IMR-90 (cell line): ENCODE results near the gene ATP5ME. TPM values are rescaled to one million over a fixed set of nuclear protein-coding genes. Genes with fewer than 3 reads are reported as not detected.

Experiments
- ATAC-seq: fragments of 200-7000 bp; cut with Tn5 transposase; 2 replicates; pipeline ENCODE4 v1.9.1; 2020; ENCODE audit warnings: low read depth, mild to moderate bottlenecking, moderate library complexity
- BruUV-seq: library from RNA; stranded (reverse); fragments of 400-500 nt; replicated peaks from 2 replicates; lab custom pipeline; 2021; lab: Mats Ljungman, UMichigan
- CTCF ChIA-PET: fragments of 300-600 bp; formaldehyde crosslinking; extraction: SDS; loops from one replicate; lab custom pipeline; 2021; ENCODE audit warnings: antibody characterized with exemption; lab: Yijun Ruan, JAX
- POLR2A ChIA-PET: fragments of 300-600 bp; sonication (Branson Sonifier 250); formaldehyde crosslinking; loops from one replicate; lab custom pipeline; 2022; ENCODE audit warnings: antibody characterized with exemption; ENCODE audit not compliant: unreplicated experiment; lab: Charles Lee
- DNase-seq: peaks from one replicate; pipeline ENCODE4 v3.0.0; 2013
- H2AFZ ChIP-seq: replicated peaks from 2 replicates; pipeline ENCODE3; 2013; ENCODE audit warnings: low read length, mild to moderate bottlenecking; ENCODE audit not compliant: poor library complexity
- H2AK5ac ChIP-seq: 2 replicates; pipeline ENCODE4 v1.6.1; 2013; ENCODE audit warnings: low read depth, low read length, inconsistent platforms
- H2AK9ac ChIP-seq: replicated peaks from 2 replicates; pipeline ENCODE3; 2013; ENCODE audit warnings: mild to moderate bottlenecking, low read depth, low read length, moderate library complexity; ENCODE audit not compliant: poor library complexity
- H2BK120ac ChIP-seq: 2 replicates; pipeline ENCODE4 v1.6.1; 2013; ENCODE audit warnings: low read depth, low read length, inconsistent platforms
- H2BK15ac ChIP-seq: 3 replicates; pipeline ENCODE4 v1.6.1; 2013; ENCODE audit warnings: low read depth, low read length, inconsistent platforms
- H2BK20ac ChIP-seq: 2 replicates; pipeline ENCODE4 v1.6.1; 2013; ENCODE audit warnings: low read depth, mild to moderate bottlenecking, inconsistent platforms, low read length, moderate library complexity
- H2BK5ac ChIP-seq: 2 replicates; pipeline ENCODE4 v1.6.1; 2013; ENCODE audit warnings: mild to moderate bottlenecking, low read depth, low read length, inconsistent platforms; ENCODE audit not compliant: poor library complexity, severe bottlenecking
- H3K14ac ChIP-seq: replicated peaks from 2 replicates; pipeline ENCODE4 v1.6.1; 2013; ENCODE audit warnings: low read depth, low read length, inconsistent platforms
- H3K18ac ChIP-seq: 2 replicates; pipeline ENCODE4 v1.6.1; 2013; ENCODE audit warnings: low read depth, low read length, control low read depth
- H3K23ac ChIP-seq: 2 replicates; pipeline ENCODE4 v1.6.1; 2013; ENCODE audit warnings: low read depth, low read length, inconsistent platforms
- H3K27ac ChIP-seq: 2 replicates; pipeline ENCODE4 v1.5.1; 2013; ENCODE audit warnings: mild to moderate bottlenecking, control low read depth, low read length; ENCODE audit not compliant: insufficient read depth
- H3K27me3 ChIP-seq: 2 replicates; pipeline ENCODE4 v1.6.1; 2013; ENCODE audit warnings: low read length; ENCODE audit not compliant: control insufficient read depth, insufficient read depth
- H3K36me3 ChIP-seq: 2 replicates; pipeline ENCODE4 v1.6.1; 2013; ENCODE audit warnings: low read length, mixed read lengths; ENCODE audit not compliant: control insufficient read depth, insufficient read depth
- H3K4ac ChIP-seq: 2 replicates; pipeline ENCODE4 v1.6.1; 2013; ENCODE audit warnings: low read depth, low read length, inconsistent platforms
- H3K4me1 ChIP-seq: 2 replicates; pipeline ENCODE4 v1.6.1; 2013; ENCODE audit warnings: low read length, mixed read lengths; ENCODE audit not compliant: control insufficient read depth, insufficient read depth
- H3K4me2 ChIP-seq: 2 replicates; pipeline ENCODE4 v1.6.1; 2013; ENCODE audit warnings: low read depth, mild to moderate bottlenecking, control low read depth, low read length, moderate library complexity
- H3K4me3 ChIP-seq: 2 replicates; pipeline ENCODE4 v1.5.1; 2013; ENCODE audit warnings: low read depth, mild to moderate bottlenecking, control low read depth, low read length, moderate library complexity; ENCODE audit not compliant: insufficient read depth
- H3K56ac ChIP-seq: 2 replicates; pipeline ENCODE4 v1.6.1; 2013; ENCODE audit warnings: low read length, inconsistent platforms; ENCODE audit not compliant: insufficient read depth; ENCODE audit errors: extremely low read depth
- H3K79me1 ChIP-seq, 2 experiments: 2 replicates each; pipeline ENCODE4 v1.6.1; 2013; ENCODE audit warnings: low read length in 2 of 2, inconsistent platforms in 1 of 2, low read depth in 1 of 2
- H3K9ac ChIP-seq: 2 replicates; pipeline ENCODE4 v1.6.1; 2013; ENCODE audit warnings: low read depth, low read length, control low read depth
- H3K9me1 ChIP-seq: 2 replicates; pipeline ENCODE4 v1.6.1; 2013; ENCODE audit warnings: low read length, inconsistent platforms; ENCODE audit not compliant: insufficient read depth
- H3K9me3 ChIP-seq: 2 replicates; pipeline ENCODE4 v1.6.1; 2013; ENCODE audit warnings: low read length; ENCODE audit not compliant: control insufficient read depth, insufficient read depth
- H4K20me1 ChIP-seq: 2 replicates; pipeline ENCODE4 v1.6.1; 2013; ENCODE audit warnings: low read length, inconsistent platforms; ENCODE audit not compliant: insufficient read depth
- H4K5ac ChIP-seq: 2 replicates; pipeline ENCODE4 v1.6.1; 2013; ENCODE audit warnings: mild to moderate bottlenecking, low read depth, low read length, control low read depth
- H4K8ac ChIP-seq, 2 experiments: 2 replicates each; pipeline ENCODE4 v1.6.1; 2013; ENCODE audit warnings: low read depth in 2 of 2, low read length in 2 of 2, control low read depth in 1 of 2, inconsistent platforms in 1 of 2
- H4K91ac ChIP-seq: 2 replicates; pipeline ENCODE4 v1.6.1; 2013; ENCODE audit warnings: low read depth, low read length, inconsistent platforms; ENCODE audit not compliant: insufficient read depth
- FOS ChIP-seq: fragments of 150-350 bp; IDR thresholded peaks from 2 replicates; pipeline ENCODE4 v1.6.1; 2016; ENCODE audit warnings: low read depth, low read length
- MAZ ChIP-seq: IDR thresholded peaks from 2 replicates; pipeline ENCODE4 v1.6.1; 2012; ENCODE audit warnings: low read depth, mild to moderate bottlenecking, low read length, improper control_type of control experiment, moderate library complexity, borderline replicate concordance
- WGBS, 2 experiments: methylation state at CpG; one replicate each; pipeline versions ENCODE4 v1.1.5 to v1.1.7; 2013; ENCODE audit warnings: missing lambda C conversion rate in 2 of 2; ENCODE audit not compliant: insufficient read length in 1 of 2; ENCODE audit errors: extremely low coverage in 2 of 2; 5-methylcytosine and 5-hydroxymethylcytosine counted together
- dilution Hi-C: fragments of 300-500 bp; cut with HindIII; formaldehyde crosslinking; loops from one replicate; pipeline ENCODE4 v1.14.3; 2018; ENCODE audit warnings: low sequenced_read_pairs; ENCODE audit not compliant: unreplicated experiment
- in situ Hi-C: fragments of 300-500 bp; cut with MboI; formaldehyde crosslinking; loops from 3 replicates; pipeline ENCODE4 v1.14.3; 2019; ENCODE audit warnings: low sequenced_read_pairs, inconsistent platforms, mixed read lengths
- intact Hi-C: fragments of 100-400 bp; cut with micrococcal nuclease; formaldehyde crosslinking; loops from 2 replicates; pipeline ENCODE4 v1.10.0; 2022
- polyA plus RNA-seq, 3 experiments: library from polyadenylated mRNA; depleted of rRNA; stranded (reverse); fragments of >200 nt; gene quantifications; 2 replicates each; pipeline ENCODE4 v1.2.3, GENCODE V29; 2012; ENCODE audit warnings: low replicate concordance in 1 of 3
- total RNA-seq: library from RNA; depleted of rRNA; stranded (reverse); fragments of >200 nt; gene quantifications from 2 replicates; pipeline ENCODE4 v1.2.3, GENCODE V29; 2012

The ATP5ME gene
- total and polyA plus RNA-seq, 2 of the 4 experiments (the other 2 are of a cell fraction), result 39.3 to 603 TPM

GRCh38 chr4:667545-667925, 6.5 kb downstream of the ATP5ME start:
- TF ChIP-seq MAZ (no peak), FOS (no peak)
- WGBS, 2 experiments, result no CpG with 5 or more reads among the region's 10 CpGs

More at GRCh38 chr4:667545-667925, 6.5 kb downstream of the ATP5ME start:
- no TSS peak for BruUV-seq
- H3K9ac ChIP-seq, result no peak overlapping the region
- no peak overlapping the region for H3K4ac ChIP-seq
- 0 out of 2 replicates have a peak, but pooled peaks cover 3% of the 10 kb centered on the region for H3K9me1 ChIP-seq
- peaks cover 0 to 4% of the 10 kb centered on the region in 2 experiments; a peak in 2 of 4 replicates for H3K79me1 ChIP-seq
- H2BK20ac ChIP-seq, result no peak overlapping the region
- no peak for ATAC-seq
- H4K91ac ChIP-seq, result no peak overlapping the region
- H3K23ac ChIP-seq, result no peak overlapping the region
- H3K14ac ChIP-seq, result no peak overlapping the region
- no peak overlapping the region for H2BK15ac ChIP-seq
- ChIA-PET CTCF (no interaction called here), POLR2A (no interaction called here)
- no peak overlapping the region for H2AFZ ChIP-seq
- H2AK5ac ChIP-seq, result no peak overlapping the region
- peaks cover 4% of the 10 kb centered on the region; the same call in 1 of the 2 replicates for H3K27me3 ChIP-seq
- H3K9me3 ChIP-seq, result no peaks in the 10 kb centered on the region; the same call in 1 of the 2 replicates
- intact Hi-C loops, result no loop called here
- H2AK9ac ChIP-seq, result no peak overlapping the region
- dilution Hi-C loops, result no loop called here
- H3K36me3 ChIP-seq, result peaks cover 14% of the 10 kb centered on the region
- H3K18ac ChIP-seq, result no peak overlapping the region
- H3K4me1 ChIP-seq, result no peaks in the 10 kb centered on the region
- H3K4me3 ChIP-seq, result no peak overlapping the region
- no peak overlapping the region for H3K4me2 ChIP-seq
- in situ Hi-C loops, result no loop called here
- DNase-seq, result no peak
- H4K8ac ChIP-seq, result no peak overlapping the region
- no peak overlapping the region for H2BK120ac ChIP-seq
- H3K56ac ChIP-seq, result no peak overlapping the region
- H4K5ac ChIP-seq, result no peak overlapping the region
- no peak overlapping the region for H2BK5ac ChIP-seq
- H4K20me1 ChIP-seq, result no peaks in the 10 kb centered on the region
- no peak overlapping the region for H3K27ac ChIP-seq
